Measurements from ENCODE around the gene KEAP1.
A peak's percentile ranks its signal among the peaks of the same experiment; 100 is the strongest.
"Not testable (repeated sequence)": the region's sequence is repeated elsewhere in the genome, so short reads cannot be mapped to it uniquely, and the experiment has no call there.

The KEAP1 gene

DNA sequence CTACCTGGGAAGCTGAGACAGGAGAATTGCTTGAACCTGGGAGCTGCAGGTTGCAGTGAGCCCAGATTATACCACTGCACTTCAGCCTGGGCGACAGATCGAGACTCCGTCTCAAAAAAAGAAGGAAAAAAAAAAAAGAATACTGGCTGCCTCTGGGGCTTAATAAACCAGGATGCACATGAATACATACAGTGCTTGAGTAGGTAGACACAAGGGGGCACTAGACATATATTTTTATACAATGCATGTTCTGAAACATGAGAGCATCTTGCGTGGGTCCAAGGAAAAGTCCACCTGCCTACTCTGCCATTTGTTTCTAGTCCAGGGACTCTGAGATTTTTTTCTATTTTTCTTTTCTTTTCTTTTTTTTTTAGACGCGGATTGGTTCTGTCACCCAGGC, 31.2 kb downstream of the KEAP1 start:
- Histone ChIP-seq H3K4me1 (ENCODE audit: control insufficient read depth in 1 of 2, insufficient read depth in 2 of 2, low read length in 2 of 2) (no peaks in the 10 kb centered on the region), H3K27me3 (ENCODE audit: control insufficient read depth in 1 of 2, insufficient read depth in 2 of 2, low read length in 2 of 2) (no peaks in the 10 kb centered on the region), H3K9me3 (ENCODE audit: control insufficient read depth in 1 of 2, low read length in 2 of 2) (no peaks in the 10 kb centered on the region), H3K9ac (ENCODE audit: low read depth in 1 of 2, low read length in 2 of 2) (no peak overlapping the region), H3K4me3 (ENCODE audit: low read depth in 1 of 2, low read length in 2 of 2) (no peak overlapping the region), H3K36me3 (ENCODE audit: control insufficient read depth in 1 of 2, insufficient read depth in 2 of 2, low read length in 2 of 2) (peaks cover 0 to 5% of the 10 kb centered on the region in 2 donors), H3K27ac (ENCODE audit: low read depth, low read length) (no peak overlapping the region)

DNA sequence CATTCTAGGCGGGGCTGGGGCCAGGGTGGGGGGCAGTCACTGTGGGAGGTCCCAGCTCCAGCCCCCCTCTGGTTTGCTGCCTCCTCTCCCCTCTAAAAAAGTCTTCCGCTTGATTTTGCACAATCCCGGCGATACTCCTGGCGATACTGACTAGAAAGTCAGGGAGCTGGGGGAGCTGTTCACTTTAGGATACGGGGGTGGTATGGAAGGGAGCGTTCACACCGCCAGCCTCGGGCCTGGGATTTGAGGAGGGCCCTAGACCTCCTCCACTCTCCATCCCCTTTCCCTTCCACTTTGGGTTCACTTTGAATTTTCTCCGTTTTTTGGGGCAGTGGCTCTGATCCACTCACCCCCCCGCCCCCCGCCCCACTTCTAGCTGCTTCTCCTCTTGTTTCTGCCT, 35.0 kb downstream of the KEAP1 start:
- H3K9me3 ChIP-seq (ENCODE audit: control insufficient read depth in 1 of 2, low read length in 2 of 2), result no peaks in the 10 kb centered on the region
- peaks cover 0 to 12% of the 10 kb centered on the region in 2 donors for H3K36me3 ChIP-seq (ENCODE audit: control insufficient read depth in 1 of 2, insufficient read depth in 2 of 2, low read length in 2 of 2)
- no peak overlapping the region for H3K27ac ChIP-seq (ENCODE audit: low read depth, low read length)
- no peak overlapping the region for H3K9ac ChIP-seq (ENCODE audit: low read depth in 1 of 2, low read length in 2 of 2)
- no peaks in the 10 kb centered on the region for H3K4me1 ChIP-seq (ENCODE audit: control insufficient read depth in 1 of 2, insufficient read depth in 2 of 2, low read length in 2 of 2)
- H3K27me3 ChIP-seq (ENCODE audit: control insufficient read depth in 1 of 2, insufficient read depth in 2 of 2, low read length in 2 of 2), result no peaks in the 10 kb centered on the region
- H3K4me3 ChIP-seq (ENCODE audit: low read depth in 1 of 2, low read length in 2 of 2), result no peak overlapping the region

GRCh38 chr19:10467104-10467706, 36.0 kb downstream of the KEAP1 start:
- Histone ChIP-seq H3K4me3 (ENCODE audit: low read depth in 1 of 2, low read length in 2 of 2) (no peak overlapping the region), H3K36me3 (ENCODE audit: control insufficient read depth in 1 of 2, insufficient read depth in 2 of 2, low read length in 2 of 2) (peaks cover 0 to 12% of the 10 kb centered on the region in 2 donors), H3K9me3 (ENCODE audit: control insufficient read depth in 1 of 2, low read length in 2 of 2) (no peaks in the 10 kb centered on the region), H3K27me3 (ENCODE audit: control insufficient read depth in 1 of 2, insufficient read depth in 2 of 2, low read length in 2 of 2) (no peaks in the 10 kb centered on the region), H3K9ac (ENCODE audit: low read depth in 1 of 2, low read length in 2 of 2) (no peak overlapping the region), H3K4me1 (ENCODE audit: control insufficient read depth in 1 of 2, insufficient read depth in 2 of 2, low read length in 2 of 2) (no peaks in the 10 kb centered on the region), H3K27ac (ENCODE audit: low read depth, low read length) (no peak overlapping the region)

DNA sequence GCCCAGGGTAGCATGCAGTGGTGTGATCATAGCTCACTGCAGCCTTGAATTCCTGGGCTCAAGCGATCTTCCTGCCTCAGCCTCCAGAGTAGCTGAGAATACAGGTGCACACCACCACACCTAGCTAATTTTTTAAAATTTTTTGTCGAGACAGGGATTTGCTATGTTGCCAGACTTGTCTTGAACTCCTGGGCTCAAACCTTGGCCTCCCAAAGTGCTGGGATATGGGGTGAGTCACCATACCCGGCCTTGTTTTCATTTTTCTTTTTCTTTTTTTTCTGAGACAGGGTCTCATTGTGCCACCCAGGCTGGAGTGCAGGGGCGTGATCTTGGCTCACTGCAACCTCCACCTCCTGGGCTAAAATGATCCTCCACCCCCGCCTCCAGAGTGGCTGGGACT, 38.7 kb downstream of the KEAP1 start:
- Histone ChIP-seq H3K9me3 (ENCODE audit: control insufficient read depth in 1 of 2, low read length in 2 of 2) (no peaks in the 10 kb centered on the region), H3K4me1 (ENCODE audit: control insufficient read depth in 1 of 2, insufficient read depth in 2 of 2, low read length in 2 of 2) (peaks cover 2 to 6% of the 10 kb centered on the region in 2 donors), H3K9ac (ENCODE audit: low read depth in 1 of 2, low read length in 2 of 2) (no peak overlapping the region), H3K4me3 (ENCODE audit: low read depth in 1 of 2, low read length in 2 of 2) (no peak overlapping the region), H3K27me3 (ENCODE audit: control insufficient read depth in 1 of 2, insufficient read depth in 2 of 2, low read length in 2 of 2) (no peaks in the 10 kb centered on the region), H3K36me3 (ENCODE audit: control insufficient read depth in 1 of 2, insufficient read depth in 2 of 2, low read length in 2 of 2) (peaks cover 0 to 14% of the 10 kb centered on the region in 2 donors), H3K27ac (ENCODE audit: low read depth, low read length) (no peak overlapping the region)

GRCh38 chr19:10462557-10462956, 40.6 kb downstream of the KEAP1 start:
- H3K27me3 ChIP-seq (ENCODE audit: control insufficient read depth in 1 of 2, insufficient read depth in 2 of 2, low read length in 2 of 2), result no peaks in the 10 kb centered on the region
- peaks cover 0 to 16% of the 10 kb centered on the region in 2 donors for H3K36me3 ChIP-seq (ENCODE audit: control insufficient read depth in 1 of 2, insufficient read depth in 2 of 2, low read length in 2 of 2)
- no peak overlapping the region for H3K27ac ChIP-seq (ENCODE audit: low read depth, low read length)

GRCh38 chr19:10462042-10462441, 41.1 kb downstream of the KEAP1 start:
- H3K27me3 ChIP-seq (ENCODE audit: control insufficient read depth in 1 of 2, insufficient read depth in 2 of 2, low read length in 2 of 2); H3K27ac ChIP-seq (ENCODE audit: low read depth, low read length); H3K9me3 ChIP-seq (ENCODE audit: control insufficient read depth in 1 of 2, low read length in 2 of 2); H3K9ac ChIP-seq (ENCODE audit: low read depth in 1 of 2, low read length in 2 of 2); H3K4me3 ChIP-seq (ENCODE audit: low read depth in 1 of 2, low read length in 2 of 2); H3K4me1 ChIP-seq (ENCODE audit: control insufficient read depth in 1 of 2, insufficient read depth in 2 of 2, low read length in 2 of 2): not testable (repeated sequence)
- H3K36me3 ChIP-seq (ENCODE audit: control insufficient read depth in 1 of 2, insufficient read depth in 2 of 2, low read length in 2 of 2), result peaks cover 0 to 12% of the 10 kb centered on the region in 2 donors

More at GRCh38 chr19:10462557-10462956, 40.6 kb downstream of the KEAP1 start:
- H3K4me3 ChIP-seq (ENCODE audit: low read depth in 1 of 2, low read length in 2 of 2), result no peak overlapping the region
- H3K9ac ChIP-seq (ENCODE audit: low read depth in 1 of 2, low read length in 2 of 2), result no peak overlapping the region
- H3K4me1 ChIP-seq (ENCODE audit: control insufficient read depth in 1 of 2, insufficient read depth in 2 of 2, low read length in 2 of 2), result peaks cover 2 to 6% of the 10 kb centered on the region in 2 donors
- H3K9me3 ChIP-seq (ENCODE audit: control insufficient read depth in 1 of 2, low read length in 2 of 2), result no peaks in the 10 kb centered on the region

DNA sequence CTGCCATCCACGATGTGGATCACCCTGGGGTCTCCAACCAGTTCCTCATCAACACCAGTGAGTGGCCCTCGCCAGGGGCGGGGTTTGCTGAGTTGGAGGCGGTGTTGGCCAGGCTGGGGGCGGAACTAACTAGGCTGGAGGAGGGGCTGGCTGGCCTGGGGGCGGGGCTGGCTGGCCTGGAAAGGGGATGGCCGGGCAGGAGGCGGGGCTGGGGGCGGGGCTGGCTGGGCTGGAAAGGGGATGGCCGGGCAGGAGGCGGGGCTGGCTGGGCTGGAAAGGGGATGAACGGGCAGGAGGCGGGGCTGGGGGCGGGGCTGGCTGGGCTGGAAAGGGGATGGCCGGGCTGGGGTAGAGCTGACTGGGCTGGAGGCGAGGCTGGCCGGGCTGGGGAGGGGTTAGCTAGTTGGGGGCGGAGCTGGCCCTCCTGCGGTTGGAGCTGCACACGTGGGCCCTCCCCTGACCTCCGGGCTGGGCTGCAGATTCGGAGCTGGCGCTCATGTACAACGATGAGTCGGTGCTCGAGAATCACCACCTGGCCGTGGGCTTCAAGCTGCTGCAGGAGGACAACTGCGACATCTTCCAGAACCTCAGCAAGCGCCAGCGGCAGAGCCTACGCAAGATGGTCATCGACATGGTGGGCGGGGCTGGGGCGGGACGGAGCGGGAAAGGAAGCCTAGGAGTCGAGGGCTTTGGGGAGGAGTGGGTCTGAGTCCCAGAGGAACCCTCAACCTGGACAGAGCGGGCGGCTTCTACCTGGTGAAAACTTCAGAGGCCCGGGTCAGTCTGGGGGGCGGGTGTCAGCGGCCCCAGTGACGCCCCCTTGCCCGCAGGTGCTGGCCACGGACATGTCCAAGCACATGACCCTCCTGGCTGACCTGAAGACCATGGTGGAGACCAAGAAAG, 41.9 kb downstream of the KEAP1 start:
- Histone ChIP-seq H3K27ac (ENCODE audit: low read depth, low read length) (no peak overlapping the region), H3K4me1 (ENCODE audit: control insufficient read depth in 1 of 2, insufficient read depth in 2 of 2, low read length in 2 of 2) (peaks cover 2 to 6% of the 10 kb centered on the region in 2 donors), H3K27me3 (ENCODE audit: control insufficient read depth in 1 of 2, insufficient read depth in 2 of 2, low read length in 2 of 2) (no peaks in the 10 kb centered on the region), H3K36me3 (ENCODE audit: control insufficient read depth in 1 of 2, insufficient read depth in 2 of 2, low read length in 2 of 2) (peaks cover 0 to 9% of the 10 kb centered on the region in 2 donors), H3K9ac (ENCODE audit: low read depth in 1 of 2, low read length in 2 of 2) (no peak overlapping the region), H3K9me3 (ENCODE audit: control insufficient read depth in 1 of 2, low read length in 2 of 2) (no peaks in the 10 kb centered on the region), H3K4me3 (ENCODE audit: low read depth in 1 of 2, low read length in 2 of 2) (peak overlapping the region; percentile 61)

DNA sequence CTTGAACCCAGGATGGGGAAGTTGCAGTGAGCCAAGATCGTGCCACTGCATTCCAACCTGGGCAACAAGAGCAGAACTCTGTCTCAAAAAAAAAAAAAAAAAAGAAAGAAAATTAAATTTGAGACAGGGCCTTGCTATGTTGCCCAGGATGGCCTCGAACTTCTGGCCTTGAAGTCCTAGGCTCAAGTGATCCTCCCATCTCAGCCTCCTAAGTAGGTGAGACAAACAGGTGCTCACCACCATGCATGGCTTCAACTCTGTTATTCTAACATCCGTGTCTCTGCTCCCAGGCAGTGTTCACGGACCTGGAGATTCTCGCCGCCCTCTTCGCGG, 42.5 kb downstream of the KEAP1 start:
- peak overlapping the region in 1 of 2 donors; percentile 40 for H3K4me3 ChIP-seq (ENCODE audit: low read depth in 1 of 2, low read length in 2 of 2)
- H3K36me3 ChIP-seq (ENCODE audit: control insufficient read depth in 1 of 2, insufficient read depth in 2 of 2, low read length in 2 of 2), result peaks cover 0 to 9% of the 10 kb centered on the region in 2 donors
- H3K27me3 ChIP-seq (ENCODE audit: control insufficient read depth in 1 of 2, insufficient read depth in 2 of 2, low read length in 2 of 2), result no peaks in the 10 kb centered on the region
- peaks cover 2 to 6% of the 10 kb centered on the region in 2 donors for H3K4me1 ChIP-seq (ENCODE audit: control insufficient read depth in 1 of 2, insufficient read depth in 2 of 2, low read length in 2 of 2)
- no peak overlapping the region for H3K27ac ChIP-seq (ENCODE audit: low read depth, low read length)
- no peak overlapping the region for H3K9ac ChIP-seq (ENCODE audit: low read depth in 1 of 2, low read length in 2 of 2)
- no peaks in the 10 kb centered on the region for H3K9me3 ChIP-seq (ENCODE audit: control insufficient read depth in 1 of 2, low read length in 2 of 2)

DNA sequence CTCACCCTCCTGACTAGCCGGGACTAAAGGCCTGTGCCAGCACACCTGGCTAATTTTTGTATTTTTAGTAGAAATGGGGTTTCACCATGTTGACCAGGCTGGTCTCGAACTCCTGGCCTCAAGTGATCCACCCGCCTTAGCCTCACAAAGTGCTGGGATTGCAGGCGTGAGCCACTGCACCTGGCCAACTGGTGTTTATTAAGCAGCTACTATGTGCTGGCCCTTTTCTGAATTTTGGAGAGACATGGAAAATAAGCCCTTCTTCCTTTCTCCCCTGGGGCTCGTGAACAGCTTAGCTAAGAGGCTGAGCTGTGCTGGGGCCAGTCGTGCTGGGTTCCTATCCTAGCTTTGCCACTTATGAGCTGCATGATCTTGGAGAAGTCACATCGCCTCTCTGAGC, 44.4 kb downstream of the KEAP1 start:
- not testable (repeated sequence) for H3K27me3 ChIP-seq (ENCODE audit: control insufficient read depth in 1 of 2, insufficient read depth in 2 of 2, low read length in 2 of 2); H3K4me1 ChIP-seq (ENCODE audit: control insufficient read depth in 1 of 2, insufficient read depth in 2 of 2, low read length in 2 of 2); H3K27ac ChIP-seq (ENCODE audit: low read depth, low read length); H3K9ac ChIP-seq (ENCODE audit: low read depth in 1 of 2, low read length in 2 of 2); H3K4me3 ChIP-seq (ENCODE audit: low read depth in 1 of 2, low read length in 2 of 2); H3K36me3 ChIP-seq (ENCODE audit: control insufficient read depth in 1 of 2, insufficient read depth in 2 of 2, low read length in 2 of 2); H3K9me3 ChIP-seq (ENCODE audit: control insufficient read depth in 1 of 2, low read length in 2 of 2)

DNA sequence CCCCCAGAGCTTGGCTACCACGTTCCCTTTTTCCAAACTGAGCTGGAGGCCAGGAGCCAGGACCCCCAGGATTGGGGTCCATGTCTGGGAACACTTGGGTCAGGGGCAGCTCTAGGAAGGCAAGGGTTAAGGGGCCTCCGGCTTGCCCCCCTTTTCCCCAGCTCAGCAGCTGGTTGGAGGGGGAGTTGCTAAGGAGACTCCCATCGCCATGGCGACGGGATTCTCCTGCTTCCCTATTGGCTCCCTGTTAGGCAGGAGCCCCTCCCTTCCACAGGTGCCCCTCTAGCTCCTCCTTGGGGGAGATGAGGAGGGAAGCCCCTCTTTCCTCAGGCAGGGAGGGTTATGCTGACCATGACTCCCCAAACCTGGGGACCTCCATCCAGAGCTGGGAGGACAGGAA, 48.9 kb downstream of the KEAP1 start:
- H3K9me3 ChIP-seq (ENCODE audit: control insufficient read depth in 1 of 2, low read length in 2 of 2), result no peaks in the 10 kb centered on the region
- no peak overlapping the region for H3K27ac ChIP-seq (ENCODE audit: low read depth, low read length)
- no peak overlapping the region for H3K4me3 ChIP-seq (ENCODE audit: low read depth in 1 of 2, low read length in 2 of 2)
- H3K4me1 ChIP-seq (ENCODE audit: control insufficient read depth in 1 of 2, insufficient read depth in 2 of 2, low read length in 2 of 2), result peaks cover 0 to 7% of the 10 kb centered on the region in 2 donors
- H3K9ac ChIP-seq (ENCODE audit: low read depth in 1 of 2, low read length in 2 of 2), result no peak overlapping the region
- H3K27me3 ChIP-seq (ENCODE audit: control insufficient read depth in 1 of 2, insufficient read depth in 2 of 2, low read length in 2 of 2), result no peaks in the 10 kb centered on the region
- H3K36me3 ChIP-seq (ENCODE audit: control insufficient read depth in 1 of 2, insufficient read depth in 2 of 2, low read length in 2 of 2), result no peaks in the 10 kb centered on the region
